B cell (primary cell): Measurements from ENCODE around the gene KIAA0586. TPM values are rescaled to one million over a fixed set of nuclear protein-coding genes. Genes with fewer than 3 reads are reported as not detected.

Experiments used
- ATAC-seq: fragments of 200-7000 bp; cut with Tn5 transposase; one replicate; pipeline ENCODE4 v1.10.0; 2021; ENCODE audit warnings: low read depth, mild to moderate bottlenecking, moderate number of reproducible peaks, moderate library complexity
- CTCF ChIA-PET: fragments of 350-600 bp; sonication (Branson Sonifier 250); formaldehyde crosslinking; loops from one replicate; lab custom pipeline; 2021; ENCODE audit warnings: antibody characterized with exemption, inconsistent platforms; lab: Charles Lee
- POLR2A ChIA-PET: fragments of 350-600 bp; sonication (Branson Sonifier 250); formaldehyde crosslinking; loops from one replicate; lab custom pipeline; 2021; ENCODE audit warnings: antibody characterized with exemption; lab: Charles Lee
- DNase-seq: peaks from one replicate; pipeline ENCODE4 v3.0.0; 2013
- H2AFZ ChIP-seq: 2 replicates; pipeline ENCODE4 v1.6.1; 2012; ENCODE audit warnings: mild to moderate bottlenecking, low read depth, low read length; ENCODE audit not compliant: insufficient read depth, poor library complexity, severe bottlenecking
- H3K27ac ChIP-seq, 2 donors: 1 replicate in 1 of 2; 2 replicates in 1 of 2; pipeline ENCODE4 v1.5.1; 2012 to 2013; ENCODE audit warnings: low read length in 2 of 2, mild to moderate bottlenecking in 2 of 2, moderate library complexity in 1 of 2
- H3K27me3 ChIP-seq, 4 experiments: fragments of 200-600 bp in 1 of 4; sonication (generic) in 1 of 4; replicated peaks in 1 of 4; 1 replicate in 2 of 4; 2 replicates in 2 of 4; pipeline versions ENCODE4 v1.6.1 to v1.7.0; 2013 to 2016; ENCODE audit warnings: low read length in 3 of 4, mild to moderate bottlenecking in 2 of 4, mixed read lengths in 1 of 4, moderate library complexity in 1 of 4; ENCODE audit not compliant: insufficient read depth in 4 of 4, control insufficient read depth in 3 of 4; ENCODE audit errors: control extremely low read depth in 1 of 4
- H3K36me3 ChIP-seq, 2 experiments: replicated peaks in 1 of 2; 1 replicate in 1 of 2; 2 replicates in 1 of 2; pipeline versions ENCODE4 v1.6.1 to v1.7.1; 2013; ENCODE audit warnings: low read length in 1 of 2; ENCODE audit not compliant: insufficient read depth in 2 of 2, control insufficient read depth in 1 of 2; ENCODE audit errors: control extremely low read depth in 1 of 2, extremely low read depth in 1 of 2
- H3K4me1 ChIP-seq, 2 donors: fragments of 200-600 bp in 1 of 2; sonication (generic) in 1 of 2; 1 replicate in 1 of 2; 2 replicates in 1 of 2; pipeline versions ENCODE4 v1.5.1 to v1.6.1; 2013 to 2017; ENCODE audit warnings: low read length in 2 of 2; ENCODE audit not compliant: control insufficient read depth in 2 of 2, insufficient read depth in 2 of 2
- H3K4me2 ChIP-seq: replicated peaks from 2 replicates; pipeline ENCODE3; 2012; ENCODE audit warnings: mild to moderate bottlenecking, low read depth, low read length; ENCODE audit not compliant: poor library complexity, severe bottlenecking
- H3K4me3 ChIP-seq, 5 experiments: fragments of 200-600 bp in 1 of 5; sonication (generic) in 1 of 5; 1 replicate in 3 of 5; 2 replicates in 2 of 5; pipeline versions ENCODE4 v1.5.1 to v1.7.0; 2011 to 2016; ENCODE audit warnings: low read length in 4 of 5, mild to moderate bottlenecking in 4 of 5, low read depth in 2 of 5, control low read depth in 1 of 5, moderate library complexity in 1 of 5; ENCODE audit not compliant: insufficient read depth in 1 of 5; ENCODE audit errors: control extremely low read depth in 1 of 5, extremely low read depth in 1 of 5
- H3K79me2 ChIP-seq: fragments of 200-600 bp; sonication (generic); one replicate; pipeline ENCODE4 v1.6.0; 2016; ENCODE audit warnings: low read length; ENCODE audit not compliant: control insufficient read depth, insufficient read depth
- H3K9ac ChIP-seq: fragments of 200-600 bp; sonication (generic); 2 replicates; pipeline ENCODE4 v1.6.1; 2017; ENCODE audit warnings: mild to moderate bottlenecking, low read length, moderate library complexity
- H3K9me3 ChIP-seq, 3 donors: one replicate each; pipeline versions ENCODE4 v1.6.1 to v1.7.1; 2013; ENCODE audit warnings: low read length in 2 of 3; ENCODE audit not compliant: control insufficient read depth in 2 of 3, insufficient read depth in 1 of 3; ENCODE audit errors: control extremely low read depth in 1 of 3
- H4K20me1 ChIP-seq: 2 replicates; pipeline ENCODE4 v1.6.0; 2012; ENCODE audit warnings: mild to moderate bottlenecking, low read length; ENCODE audit not compliant: insufficient read depth, control insufficient read depth, poor library complexity, severe bottlenecking
- H3K27ac Mint-ChIP-seq: one replicate; pipeline ENCODE4 v1.8.0; 2021; ENCODE audit warnings: mixed read lengths
- H3K27me3 Mint-ChIP-seq: one replicate; pipeline ENCODE4 v1.8.0; 2021; ENCODE audit warnings: mixed read lengths
- H3K4me1 Mint-ChIP-seq: one replicate; pipeline ENCODE4 v1.8.0; 2021; ENCODE audit warnings: mixed read lengths
- H3K4me3 Mint-ChIP-seq: one replicate; pipeline ENCODE4 v1.8.0; 2021; ENCODE audit warnings: mixed read lengths
- H3K9me3 Mint-ChIP-seq: one replicate; pipeline ENCODE4 v1.8.0; 2022; ENCODE audit warnings: mixed read lengths; ENCODE audit not compliant: insufficient read depth
- CTCF ChIP-seq: fragments of 200-600 bp; IDR thresholded peaks from one replicate; pipeline ENCODE4 v1.8.0; 2022; ENCODE audit warnings: antibody characterized with exemption, mild to moderate bottlenecking
- EZH2 ChIP-seq: IDR thresholded peaks from 2 replicates; pipeline ENCODE4 v1.6.1; 2012; ENCODE audit warnings: borderline replicate concordance, low read depth, mild to moderate bottlenecking, moderate library complexity, low read length; ENCODE audit not compliant: insufficient read depth, poor library complexity, severe bottlenecking
- WGBS: methylation state at CpG from one replicate; pipeline ENCODE4 v1.1.5; 2013; ENCODE audit warnings: missing lambda C conversion rate; ENCODE audit not compliant: insufficient coverage; 5-methylcytosine and 5-hydroxymethylcytosine counted together
- intact Hi-C: fragments of 100-400 bp; cut with micrococcal nuclease; formaldehyde crosslinking; loops from one replicate; pipeline ENCODE4 v1.10.0; 2022
- polyA plus RNA-seq: library from polyadenylated mRNA; depleted of rRNA; stranded (reverse); fragments of >200 nt; gene quantifications from 2 replicates; pipeline ENCODE4 v1.2.3, GENCODE V29; 2012
- total RNA-seq, 2 donors: library from RNA; stranded (reverse); fragments of 120-200 nt in 1 of 2; gene quantifications; 1 replicate in 1 of 2; 2 replicates in 1 of 2; pipeline versions ENCODE4 v1.2.3 to v1.2.4, GENCODE V29; 2013 to 2022

Gene KIAA0586
- total and polyA plus RNA-seq, 2 donors (not counting 1 experiment from before 2014, with no cell fraction given), result 12.2 to 27.5 TPM

GRCh38 chr14:58537004-58537403 is 109.5 kb downstream of the KIAA0586 start:
- no peaks in the 10 kb centered on the region for H4K20me1 ChIP-seq
- H2AFZ ChIP-seq, result no peak overlapping the region
- WGBS, result no CpG with 5 or more reads among the region's 3 CpGs
- H3K9me3 ChIP-seq, result peaks cover 0 to 5% (median 0%) of the 10 kb centered on the region in 3 donors
- H3K4me3 ChIP-seq, result no peak overlapping the region
- ChIA-PET CTCF (no interaction called here), POLR2A (no interaction called here)
- Mint-ChIP-seq H3K27me3 (no peaks in the 10 kb centered on the region), H3K9me3 (peaks cover 2% of the 10 kb centered on the region), H3K27ac (no peak overlapping the region), H3K4me1 (no peaks in the 10 kb centered on the region), H3K4me3 (no peak overlapping the region)
- no peaks in the 10 kb centered on the region for H3K4me1 ChIP-seq
- DNase-seq (no peak), ATAC-seq (no peak)
- H3K4me2 ChIP-seq, result no peak overlapping the region
- intact Hi-C loops, result no loop called here
- H3K9ac ChIP-seq, result no peak overlapping the region
- no peak overlapping the region for H3K27ac ChIP-seq
- no peak for TF ChIP-seq EZH2
- no peak for TF ChIP-seq CTCF
- peaks cover 0 to 2% of the 10 kb centered on the region in 2 experiments for H3K36me3 ChIP-seq
- no peaks in the 10 kb centered on the region for H3K27me3 ChIP-seq
- H3K79me2 ChIP-seq, result no peaks in the 10 kb centered on the region

DNA sequence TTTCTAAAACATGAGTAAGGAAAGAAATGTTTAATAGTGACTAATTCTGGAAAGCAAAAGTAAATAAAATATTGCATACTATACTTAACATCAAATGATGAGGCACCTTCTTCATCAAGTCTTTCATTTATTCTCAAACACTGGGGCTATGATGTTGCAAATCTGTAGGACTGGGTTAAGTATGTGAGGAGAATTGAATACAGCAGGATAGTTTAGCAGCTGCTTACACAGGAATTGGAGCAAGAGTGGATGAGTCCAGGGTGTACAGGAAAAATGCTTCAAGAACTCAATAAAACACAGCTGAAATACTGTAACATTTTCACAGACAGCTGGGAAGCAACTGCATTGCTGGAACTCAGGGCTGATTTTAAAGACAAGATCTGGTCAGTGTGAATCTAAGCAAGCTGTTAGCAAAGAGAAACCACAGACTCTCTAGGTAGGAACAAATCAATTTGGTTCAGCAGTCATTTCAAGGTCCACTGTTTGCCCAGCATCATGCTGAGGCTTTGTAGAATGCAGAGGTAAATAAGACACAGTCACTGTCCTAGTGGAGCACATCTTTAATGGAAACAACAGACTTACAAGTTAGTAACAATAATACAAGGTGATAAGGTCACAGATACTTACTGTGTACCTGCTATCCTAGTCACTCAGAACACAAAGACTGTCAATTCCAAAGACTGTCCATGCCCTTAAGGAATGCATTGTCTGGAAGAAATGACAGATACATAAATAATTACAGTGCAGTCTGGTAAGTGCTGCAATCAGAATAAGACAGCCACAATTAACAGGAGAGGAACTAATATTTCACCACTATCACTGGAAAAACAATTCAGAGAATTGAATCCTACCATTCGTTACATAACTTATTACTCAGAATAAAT is 113.5 kb downstream of the KIAA0586 start:
- H3K27ac Mint-ChIP-seq, result no peak overlapping the region
- DNase-seq (no peak), ATAC-seq (no peak)
- WGBS, result no CpG with 5 or more reads among the region's 1 CpG
- no peaks in the 10 kb centered on the region for H3K4me1 ChIP-seq
- peaks cover 2 to 4% of the 10 kb centered on the region in 2 experiments for H3K36me3 ChIP-seq
- H3K9ac ChIP-seq, result no peak overlapping the region
- H3K4me3 ChIP-seq, result no peak overlapping the region
- H3K4me2 ChIP-seq, result no peak overlapping the region
- no peaks in the 10 kb centered on the region for H3K27me3 Mint-ChIP-seq
- no peaks in the 10 kb centered on the region for H4K20me1 ChIP-seq
- no peak for TF ChIP-seq CTCF
- no peak for TF ChIP-seq EZH2
- ChIA-PET POLR2A (no interaction called here), CTCF (interaction anchor here (1.0 kb wide), 1 partner anchor 40 kb away, joined by 4 read pairs; no protein-coding TSS in a partner anchor)
- peaks cover 0 to 5% (median 0%) of the 10 kb centered on the region in 3 donors for H3K9me3 ChIP-seq
- no peaks in the 10 kb centered on the region for H3K27me3 ChIP-seq
- intact Hi-C loops, result no loop called here
- H3K79me2 ChIP-seq, result no peaks in the 10 kb centered on the region
- H2AFZ ChIP-seq, result no peak overlapping the region
- H3K27ac ChIP-seq, result no peak overlapping the region
- H3K9me3 Mint-ChIP-seq, result peaks cover 3% of the 10 kb centered on the region
- no peak overlapping the region for H3K4me3 Mint-ChIP-seq
- no peaks in the 10 kb centered on the region for H3K4me1 Mint-ChIP-seq
